GM19240 (cell line): ENCODE results near the gene C19orf53.
"Not testable (repeated sequence)": the region's sequence is repeated elsewhere in the genome, so short reads cannot be mapped to it uniquely, and the experiment has no call there.

Experiments
- DNase-seq: peaks from one replicate; pipeline ENCODE4 v3.0.0; 2011; ENCODE audit warnings: low spot score; ENCODE audit not compliant: insufficient read length

Gene C19orf53

DNA sequence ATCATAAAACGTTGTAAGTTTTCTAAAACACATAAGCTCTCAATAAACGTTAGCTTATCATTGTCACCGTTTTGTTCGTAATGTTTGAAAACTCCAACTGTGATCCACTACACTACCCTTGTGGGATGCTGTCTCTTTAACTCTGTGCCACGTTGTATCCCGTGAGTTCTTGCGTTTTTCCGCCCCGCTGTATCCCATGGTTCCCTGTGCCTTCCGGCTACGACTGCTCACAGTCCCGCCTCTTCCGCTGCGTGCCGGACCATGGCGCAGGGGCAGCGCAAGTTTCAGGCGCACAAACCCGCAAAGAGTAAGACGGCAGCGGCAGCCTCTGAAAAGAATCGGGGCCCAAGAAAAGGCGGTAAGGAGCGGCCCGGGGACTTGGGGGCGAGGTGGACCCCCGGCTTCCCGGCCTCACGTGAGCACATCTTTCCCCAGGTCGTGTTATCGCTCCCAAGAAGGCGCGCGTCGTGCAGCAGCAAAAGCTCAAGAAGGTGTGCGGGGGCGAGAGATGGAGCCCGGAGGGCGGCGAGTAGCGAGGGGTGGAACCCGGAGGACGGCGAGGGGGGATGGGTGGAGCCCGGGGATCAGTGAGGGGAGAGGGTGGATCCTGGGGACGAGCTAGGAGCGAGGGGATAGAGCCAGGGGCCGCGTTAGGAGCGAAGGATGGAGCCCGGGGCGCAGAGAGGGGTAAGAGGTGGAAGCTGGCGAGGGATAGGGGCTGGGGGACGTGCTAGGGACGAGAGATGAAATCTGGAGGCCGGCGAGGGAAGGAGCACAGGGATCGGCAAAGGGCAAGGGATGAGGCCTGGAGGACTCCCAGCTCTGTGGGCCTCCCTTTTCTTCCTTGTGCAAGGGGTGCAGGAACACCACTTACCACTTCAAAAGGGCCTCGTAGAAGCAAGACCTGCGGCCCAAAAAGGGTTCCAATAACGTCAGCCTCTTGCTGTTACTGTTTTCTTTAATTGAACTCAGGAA lies at the start of gene C19orf53:
C19orf53 (plus strand) TSS at position 240 of the 975 bp plus-strand sequence; CDS start at position 262, 22 bp downstream.
- DNase-seq = peak; percentile 96

DNA sequence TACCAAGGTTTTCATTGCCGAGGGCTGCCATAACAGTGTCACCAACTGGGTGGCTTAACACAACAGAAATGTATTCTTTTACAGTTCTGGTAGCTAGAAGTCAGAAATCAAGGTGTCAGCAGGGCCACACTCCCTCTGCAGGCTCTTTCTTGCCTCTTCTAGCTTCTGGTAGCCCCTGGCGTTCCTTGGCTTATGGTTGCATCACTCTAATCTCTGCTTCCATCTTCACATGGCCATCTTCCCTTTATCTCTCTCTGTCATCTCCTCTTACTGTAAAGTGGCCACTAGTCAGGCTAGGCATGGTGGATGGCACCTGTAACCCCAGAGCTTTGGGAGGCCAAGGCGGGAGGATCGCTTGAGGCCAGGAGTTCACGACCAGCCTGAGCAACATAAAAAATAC lies 47.9 kb upstream of the C19orf53 start:
- no peak for DNase-seq

GRCh38 chr19:13727798-13728197 lies 46.5 kb upstream of the C19orf53 start:
- no peak for DNase-seq

DNA sequence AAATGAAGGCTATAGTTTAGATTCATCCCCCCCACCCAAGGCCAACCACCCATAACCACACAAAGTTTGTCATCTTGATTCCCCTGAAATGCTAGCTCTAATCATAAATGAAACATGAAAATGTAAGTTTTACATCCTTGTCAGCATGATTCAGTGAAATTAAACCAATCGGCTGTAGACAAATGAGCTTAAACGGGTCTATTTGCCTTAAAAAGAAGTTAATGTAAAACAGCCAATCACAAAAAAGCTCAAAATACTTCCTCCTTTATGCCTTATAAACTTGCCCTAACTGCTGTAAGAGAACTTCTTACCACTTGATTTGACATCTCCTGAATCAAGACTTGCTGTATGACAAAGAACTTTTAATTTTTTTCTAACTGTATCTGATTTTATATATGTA lies 44.4 kb upstream of the C19orf53 start:
- no peak for DNase-seq

DNA sequence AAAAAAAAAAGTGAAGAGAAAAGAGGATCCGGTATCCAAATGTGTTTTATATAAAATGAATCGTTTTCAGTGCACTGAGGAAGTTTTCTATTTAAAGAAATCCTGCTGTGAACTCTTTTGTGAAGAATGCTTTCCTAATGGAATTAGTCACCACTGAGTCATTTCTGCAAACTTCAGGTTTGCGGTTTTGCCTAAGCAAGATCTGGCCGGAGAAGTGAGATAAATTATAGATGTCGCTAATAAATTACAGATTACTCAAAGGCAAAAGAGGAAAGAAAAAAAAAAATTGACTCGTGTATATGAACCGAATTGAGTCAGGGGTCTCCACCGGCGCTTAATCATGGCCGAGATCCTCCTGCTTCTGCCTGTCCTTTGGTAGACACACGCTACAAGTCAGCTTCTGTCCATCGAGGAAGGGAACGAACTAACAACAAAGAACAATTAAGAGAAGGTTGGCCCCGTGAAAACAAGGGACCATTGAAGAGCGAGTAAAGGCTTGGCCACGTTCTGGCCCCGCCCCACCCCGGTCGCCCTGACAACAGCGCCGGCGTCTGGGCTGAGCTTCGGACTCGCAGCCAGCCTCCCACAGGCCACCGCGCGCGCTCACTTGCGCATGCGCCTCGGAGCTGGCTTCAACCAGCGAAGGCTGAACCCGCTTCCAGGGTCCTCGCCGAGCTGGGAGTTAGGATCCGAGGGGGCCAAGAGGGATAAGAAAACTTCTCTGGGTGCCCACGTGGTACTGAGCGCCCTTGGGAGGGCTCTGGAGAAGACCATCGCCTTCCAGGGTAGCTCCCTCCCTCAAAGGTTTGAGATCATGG lies 42.9 kb upstream of the C19orf53 start:
- peak; percentile 99 for DNase-seq

- no peak for DNase-seq
Observed at GRCh38 chr19:13732337-13732736, 41.9 kb upstream of the C19orf53 start.

DNA sequence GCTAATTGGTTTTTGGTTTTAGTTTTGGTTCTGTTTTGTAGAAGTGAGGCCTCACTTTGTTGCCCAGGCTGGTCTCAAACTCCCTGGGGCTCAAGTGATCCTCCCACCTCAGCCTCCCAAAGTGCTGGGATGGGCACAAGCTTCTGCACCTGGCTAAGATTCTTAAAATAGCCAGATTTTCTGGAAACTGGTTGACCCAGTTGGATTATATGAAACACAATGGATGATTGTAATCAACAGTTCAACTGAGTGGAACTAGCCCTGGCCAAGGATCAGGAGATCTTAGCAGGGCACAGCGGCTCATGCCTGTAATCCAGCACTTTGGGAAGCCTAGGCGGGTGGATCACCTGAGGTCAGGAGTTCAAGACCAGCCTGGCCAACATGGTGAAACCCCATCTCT lies 39.5 kb upstream of the C19orf53 start:
- DNase-seq = no peak

DNA sequence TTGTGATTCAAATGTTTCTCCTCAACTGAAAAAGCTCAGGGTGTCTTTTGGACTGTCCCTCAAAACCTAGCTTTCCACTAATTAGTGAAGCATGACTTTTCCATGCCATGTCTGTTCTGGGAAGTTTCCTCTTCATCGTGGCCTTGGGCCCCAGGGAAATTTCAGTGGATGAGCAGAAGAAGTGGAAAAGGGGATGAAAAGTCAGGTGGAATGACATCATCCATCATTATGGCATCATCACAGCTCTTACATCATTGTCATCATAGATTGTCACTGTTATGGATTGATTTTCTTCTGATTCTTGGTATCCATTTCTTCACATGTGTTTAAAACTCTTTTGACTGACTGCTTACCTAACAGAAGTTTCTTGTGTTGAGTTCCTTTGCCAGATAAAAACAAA lies 36.2 kb upstream of the C19orf53 start:
- no peak for DNase-seq

DNA sequence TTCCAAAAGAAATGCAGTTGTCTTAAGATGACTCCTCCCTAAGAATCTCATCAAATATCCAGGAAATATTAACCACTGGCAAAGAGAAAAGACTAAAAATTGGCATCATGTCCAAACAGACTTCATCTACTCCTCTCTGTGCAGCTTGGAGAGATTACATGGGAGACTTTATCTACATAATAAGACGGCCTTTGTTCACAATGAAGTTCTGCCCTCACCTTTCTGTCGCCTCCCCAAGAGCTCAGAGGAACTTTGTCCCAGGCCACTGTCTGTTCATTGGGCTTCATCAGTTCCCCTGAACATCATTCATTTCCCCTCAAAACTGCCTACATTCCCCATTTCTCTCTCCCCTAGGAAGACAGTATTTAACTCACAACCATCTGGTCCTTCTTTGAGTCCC lies 32.4 kb upstream of the C19orf53 start:
- DNase-seq = no peak

GRCh38 chr19:13742756-13743155 lies 31.5 kb upstream of the C19orf53 start:
- no peak for DNase-seq

GRCh38 chr19:13744174-13744573 lies 30.1 kb upstream of the C19orf53 start:
- no peak for DNase-seq

- no peak for DNase-seq
Observed at GRCh38 chr19:13747098-13747453, 27.2 kb upstream of the C19orf53 start.

DNA sequence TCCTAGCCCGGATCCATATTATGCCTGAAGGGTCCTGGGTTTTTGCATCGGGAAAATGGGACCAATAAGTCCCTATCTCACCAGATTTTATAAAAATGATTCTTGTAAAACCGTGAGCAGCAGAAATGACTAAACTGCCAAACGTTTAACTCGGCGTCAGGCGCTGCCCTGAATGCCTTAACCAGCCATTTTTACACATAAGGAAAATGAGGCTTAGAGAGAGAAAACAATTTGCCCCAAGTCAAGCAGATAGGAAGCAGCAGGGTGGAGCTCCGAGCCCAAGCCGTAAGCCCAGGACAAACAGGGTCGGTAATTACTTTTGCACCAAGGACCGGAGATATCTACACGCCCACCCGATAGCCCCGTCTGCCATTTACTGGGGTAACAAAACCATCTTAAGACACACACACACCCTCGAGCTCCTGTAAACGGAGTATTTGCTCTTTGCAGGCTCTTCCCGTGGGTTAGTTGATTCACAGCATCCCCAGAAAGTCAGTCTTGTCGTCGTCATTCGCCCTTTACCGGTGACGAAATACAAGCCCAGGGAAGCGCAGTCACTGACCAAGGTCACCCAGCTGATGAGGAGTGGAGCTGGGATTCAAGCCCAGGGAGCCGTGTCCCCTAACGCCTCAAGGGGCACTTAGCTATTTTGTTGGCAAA lies 26.0 kb upstream of the C19orf53 start:
- DNase-seq = no peak

DNA sequence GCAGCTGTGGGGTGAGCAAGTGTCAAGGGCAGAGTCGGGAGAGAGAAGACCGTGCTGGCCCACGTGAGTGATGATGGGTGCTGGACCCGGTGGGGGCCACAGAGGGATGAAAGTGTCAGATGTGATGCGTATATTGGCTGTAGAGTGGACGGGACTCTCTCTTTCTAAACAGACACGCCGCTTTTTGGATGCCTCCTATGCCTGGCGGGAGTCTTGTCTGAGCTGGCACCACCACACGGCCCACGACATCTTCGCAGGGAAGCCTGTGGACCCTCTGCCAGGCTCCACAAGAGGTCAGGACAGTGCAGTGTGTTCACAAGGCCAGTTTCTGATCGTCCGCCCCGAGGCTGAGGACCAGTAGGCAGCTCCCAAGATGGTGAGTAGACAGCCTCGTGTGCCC lies 22.8 kb upstream of the C19orf53 start:
- no peak for DNase-seq

- DNase-seq = not testable (repeated sequence)
Observed at GRCh38 chr19:13753622-13754021, 20.6 kb upstream of the C19orf53 start.

DNA sequence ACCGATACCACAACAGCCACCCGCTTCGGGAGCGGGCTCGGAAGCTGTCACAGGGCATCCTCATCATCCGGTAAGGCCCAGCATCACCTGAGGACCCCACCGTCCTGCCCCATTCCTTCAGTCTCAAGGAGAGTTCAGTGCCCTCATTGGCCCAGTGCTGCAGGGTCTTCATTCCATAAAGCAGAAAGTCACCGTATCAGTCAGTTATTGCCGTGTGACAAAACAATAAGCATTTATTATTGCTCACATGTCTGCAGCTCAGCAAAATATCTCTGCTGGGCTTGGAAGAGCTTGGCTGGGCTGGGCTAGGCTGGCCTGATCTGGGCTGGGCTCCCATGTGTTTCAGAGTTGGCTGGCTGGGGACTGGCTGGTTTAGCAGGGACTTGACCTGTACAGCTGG lies 18.0 kb upstream of the C19orf53 start:
- no peak for DNase-seq

DNA sequence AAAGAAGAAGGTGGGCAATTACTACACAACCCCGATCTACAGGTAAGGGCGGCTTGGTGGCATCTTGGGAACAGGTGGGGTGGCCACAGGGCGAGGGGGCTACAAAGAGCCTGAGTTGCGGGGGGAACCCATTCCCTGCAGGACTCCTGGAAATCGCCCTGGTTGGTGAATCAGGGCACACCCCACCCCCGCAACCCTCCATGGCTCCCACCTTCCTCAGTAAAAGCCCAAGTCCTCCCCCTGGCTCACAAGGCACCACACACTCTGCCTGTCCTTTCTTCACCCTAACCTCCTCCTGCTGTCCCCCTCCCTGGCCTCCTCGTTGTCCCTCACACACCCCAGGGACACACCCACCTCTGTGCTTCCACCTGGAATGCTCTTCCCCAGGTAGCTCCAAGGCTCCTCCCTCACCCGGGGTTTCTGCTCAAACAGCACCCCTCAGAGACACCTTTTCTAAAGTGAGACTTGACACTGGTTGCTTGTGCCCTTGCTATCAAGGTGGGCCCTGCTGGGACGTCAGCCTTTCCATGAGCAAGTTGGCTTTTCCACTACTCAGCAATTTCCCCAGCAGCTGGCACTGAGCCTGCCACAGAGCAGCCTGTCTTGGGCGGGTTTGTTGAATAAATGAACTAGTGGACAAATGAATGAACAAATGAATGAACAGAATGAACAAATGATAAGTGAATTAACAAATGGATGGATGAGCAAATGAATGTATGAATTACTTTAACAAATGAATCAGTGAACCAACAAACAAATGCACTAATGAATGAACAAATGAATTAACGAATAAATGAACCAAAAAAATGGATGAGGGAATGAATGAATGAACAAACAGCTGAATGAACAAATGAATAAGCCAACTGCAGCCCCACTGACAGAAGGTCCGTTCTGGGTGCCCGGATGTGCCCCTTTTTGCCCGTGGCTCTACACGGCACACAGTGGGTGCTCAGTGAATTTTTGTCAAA lies 16.2 kb upstream of the C19orf53 start:
- DNase-seq = no peak

GRCh38 chr19:13758795-13759194 lies 15.5 kb upstream of the C19orf53 start:
- DNase-seq = no peak

DNA sequence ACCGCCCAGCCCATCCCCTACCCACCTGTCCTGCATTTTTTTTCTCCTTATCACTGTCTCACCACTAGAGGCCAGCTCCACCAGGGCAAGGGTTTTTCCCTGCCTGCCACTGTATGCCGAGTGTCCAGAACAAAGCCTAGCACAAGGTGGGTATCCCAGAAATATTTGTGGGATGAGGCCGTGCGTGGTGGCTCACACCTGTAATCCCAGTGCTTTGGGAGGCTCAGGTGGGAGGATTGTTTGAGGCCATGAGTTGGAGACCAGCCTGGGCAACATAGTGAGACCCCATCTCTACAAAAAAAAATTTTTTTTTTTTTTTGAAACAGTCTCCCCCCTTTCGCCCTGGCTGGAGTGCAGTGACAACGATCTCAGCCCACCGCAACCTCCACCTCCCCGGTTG lies 12.8 kb upstream of the C19orf53 start:
- DNase-seq = no peak

DNA sequence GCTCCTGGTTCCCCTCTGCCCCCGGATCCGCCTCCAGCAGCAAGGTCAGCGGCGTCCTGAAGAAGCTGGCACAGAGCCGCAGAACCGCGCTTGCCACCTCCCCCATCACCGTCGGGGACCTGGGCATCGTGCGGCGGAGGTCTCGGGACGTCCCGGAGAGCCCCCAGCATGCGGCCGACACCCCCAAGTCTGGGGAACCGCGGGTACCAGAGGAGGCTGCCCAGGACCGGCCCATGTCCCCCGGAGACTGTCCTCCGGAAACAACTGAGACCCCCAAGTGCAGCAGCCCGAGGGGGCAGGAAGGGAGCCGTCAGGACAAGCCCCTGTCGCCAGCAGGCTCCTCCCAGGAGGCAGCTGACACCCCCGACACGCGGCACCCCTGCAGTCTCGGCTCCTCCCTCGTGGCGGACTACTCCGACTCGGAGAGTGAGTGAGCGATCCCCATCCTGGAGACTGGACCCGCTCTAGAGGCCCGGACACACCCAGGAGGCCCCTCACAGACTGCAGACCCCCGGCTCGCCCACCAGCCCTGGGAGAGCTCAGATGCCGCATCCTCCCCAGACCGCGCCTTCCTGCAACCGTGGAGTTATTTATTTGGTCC lies 11.5 kb upstream of the C19orf53 start:
- no peak for DNase-seq
